GM18873 (cell line): ENCODE data around the gene SYT9.

ENCODE experiments used
- ATAC-seq: cut with Tn5 transposase; IDR thresholded peaks from one replicate; pipeline ENCODE4 v1.9.1; 2021; ENCODE audit warnings: mild to moderate bottlenecking, moderate library complexity, moderate number of reproducible peaks; ENCODE audit not compliant: unreplicated experiment, low FRiP score

SYT9 gene

DNA sequence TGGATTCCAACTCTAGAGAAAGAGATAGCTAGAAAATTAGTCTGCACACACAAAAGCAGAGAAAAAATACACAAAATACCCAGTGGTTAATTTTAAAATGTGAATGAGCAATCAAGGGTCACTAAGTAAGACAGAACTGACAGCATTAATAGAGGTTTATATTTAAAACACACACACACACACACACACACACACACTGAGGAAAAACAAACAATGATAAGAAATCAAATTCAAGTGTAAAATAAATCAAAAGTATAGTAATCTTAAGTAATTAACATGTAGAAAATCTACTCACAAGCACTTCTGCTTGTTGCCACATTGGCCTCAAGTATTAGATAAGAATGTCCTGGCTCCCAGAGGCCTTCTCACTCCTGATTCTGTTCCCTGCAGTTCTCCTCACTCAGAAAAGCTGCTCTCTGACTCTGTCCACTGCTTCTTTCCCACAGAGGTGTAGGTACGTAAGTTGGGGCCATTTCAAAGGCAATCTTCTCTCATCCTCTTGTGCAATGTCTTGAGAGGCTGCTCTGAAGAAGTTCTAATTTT is 200.3 kb downstream of the SYT9 start:
- no peak for ATAC-seq

DNA sequence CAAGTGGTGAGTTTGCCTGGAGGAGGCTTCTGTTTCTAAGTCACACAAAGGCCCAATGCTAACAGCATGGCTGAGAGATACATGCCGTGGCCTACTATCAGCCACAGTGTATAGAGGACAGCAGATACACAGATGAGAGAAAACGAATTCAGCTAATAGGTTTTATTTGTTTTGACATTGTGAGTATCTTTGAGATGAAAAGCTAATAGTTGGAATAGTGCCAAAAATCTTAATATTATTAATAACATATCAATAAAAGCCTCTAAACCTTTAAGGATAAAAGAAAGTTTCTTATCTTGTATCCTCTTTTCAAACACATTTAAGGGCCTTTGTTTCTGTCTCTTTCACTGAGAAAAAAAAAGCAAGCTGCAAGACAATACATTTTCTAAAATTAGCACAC is 203.2 kb downstream of the SYT9 start:
- ATAC-seq: no peak

DNA sequence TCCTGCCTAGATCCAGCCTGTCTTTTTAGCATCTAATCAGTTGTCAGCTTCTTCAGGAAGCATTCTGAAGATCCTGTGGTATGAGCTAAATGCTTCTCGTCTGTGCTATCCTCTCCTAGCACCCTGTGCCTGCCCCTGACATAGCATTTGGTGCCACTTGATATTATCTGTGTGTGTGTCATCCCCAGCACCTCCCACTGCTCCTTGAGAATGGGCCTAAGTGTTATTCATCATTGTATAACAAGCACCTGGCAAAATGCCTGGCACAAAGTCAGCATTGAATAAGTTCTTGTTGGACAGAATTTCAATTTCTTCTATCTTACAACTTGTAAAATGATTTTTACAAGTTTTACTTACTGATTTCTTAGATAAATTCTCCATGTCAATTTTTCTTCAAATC is 205.5 kb downstream of the SYT9 start:
- ATAC-seq: no peak

DNA sequence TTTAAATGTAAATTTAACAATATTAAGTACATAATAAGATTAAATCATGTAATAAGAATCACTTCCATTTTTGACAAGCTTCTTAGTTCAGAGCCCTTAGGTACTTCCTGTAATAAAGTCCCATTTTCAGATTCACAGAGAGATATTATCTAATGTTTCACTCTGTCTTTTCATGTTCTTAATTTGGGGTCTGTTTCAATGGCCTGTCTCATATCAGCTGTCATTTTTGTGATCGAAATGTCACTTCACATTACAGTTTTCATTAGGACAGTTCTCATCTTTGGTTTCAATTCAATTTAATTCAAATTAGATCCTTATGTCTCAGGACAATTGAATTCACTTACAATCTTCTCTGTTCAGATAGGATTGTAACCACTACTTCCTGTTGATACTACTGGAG is 211.0 kb downstream of the SYT9 start:
- no peak for ATAC-seq

DNA sequence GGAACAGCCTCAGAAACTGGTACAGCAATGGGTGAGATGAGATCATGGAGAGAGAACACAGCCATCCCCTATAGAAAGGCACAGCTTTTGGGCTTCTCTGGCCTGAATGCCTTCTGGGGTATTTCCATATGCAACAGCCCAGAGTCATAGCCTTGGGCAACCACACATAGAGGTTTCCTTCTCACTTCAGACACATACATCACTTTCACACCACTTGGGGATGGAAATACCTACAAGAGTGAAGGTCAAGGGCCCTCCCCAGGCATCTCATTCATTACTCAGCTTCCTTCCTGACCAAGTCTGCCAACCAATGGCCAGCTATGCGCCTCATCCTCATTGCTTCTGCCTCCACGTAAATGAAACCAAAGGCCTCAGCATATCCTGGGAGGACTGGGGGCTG is 215.9 kb downstream of the SYT9 start:
- no peak for ATAC-seq

DNA sequence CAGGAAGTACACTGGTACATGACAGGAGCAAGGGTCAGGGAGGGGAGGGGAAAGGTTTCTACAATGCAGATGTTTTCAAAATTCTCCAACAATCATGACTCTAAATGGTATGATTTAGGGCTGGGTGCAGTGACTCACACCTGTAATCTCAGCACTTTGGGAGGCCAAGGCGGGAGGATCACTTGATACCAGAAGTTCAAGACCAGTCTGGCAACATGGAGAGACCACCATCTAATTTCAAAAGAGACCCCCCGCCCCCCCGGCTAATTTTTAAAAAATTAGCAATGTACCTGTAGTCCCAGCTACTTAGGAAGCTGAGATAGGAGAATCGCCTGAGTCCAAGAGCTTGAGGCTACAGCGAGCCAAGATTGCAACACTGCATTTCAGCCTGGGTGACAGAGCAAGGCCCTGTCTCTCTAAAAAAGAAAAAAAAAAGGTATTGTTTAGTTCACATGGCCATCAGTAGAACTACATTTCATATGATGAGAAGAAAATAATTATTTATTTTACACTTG is 217.7 kb downstream of the SYT9 start:
- no peak for ATAC-seq

DNA sequence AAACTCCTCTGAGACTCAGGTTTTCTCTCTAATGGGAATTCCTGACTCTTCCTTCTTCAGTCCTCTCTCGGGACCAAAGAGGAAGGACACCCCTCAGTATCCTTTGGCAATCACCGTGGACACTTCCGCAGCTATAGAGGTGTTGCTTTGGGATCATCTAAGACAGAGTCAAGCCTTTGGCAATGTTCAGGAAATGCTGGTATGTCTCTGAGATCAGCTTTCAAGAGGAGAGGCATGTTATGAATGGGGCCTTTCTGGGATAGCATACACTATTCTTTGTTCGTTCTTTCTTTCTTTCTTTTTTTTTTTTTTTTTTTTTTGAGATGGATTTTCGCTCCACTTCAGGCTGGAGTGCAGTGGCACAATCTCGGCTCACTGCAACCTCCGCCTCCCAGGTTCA is 219.4 kb downstream of the SYT9 start:
- no peak for ATAC-seq

DNA sequence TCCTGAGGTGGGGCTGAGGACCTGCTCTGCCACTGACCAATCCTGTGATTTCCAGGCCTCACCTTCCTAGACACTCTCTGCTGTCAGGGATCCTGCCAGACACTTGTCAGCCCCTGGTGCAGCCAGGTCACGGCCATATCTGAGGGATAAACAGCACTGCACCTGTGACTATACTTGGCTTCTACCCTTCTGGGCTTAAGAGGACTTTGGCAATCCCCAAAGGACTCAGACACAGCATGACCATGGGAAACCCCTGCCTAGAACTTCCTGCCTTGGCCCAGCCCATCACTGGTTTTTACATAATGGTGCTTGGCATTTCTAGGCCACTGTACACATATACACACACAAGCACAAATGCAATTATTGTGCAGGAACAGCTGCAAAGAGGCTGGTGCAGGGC is 222.0 kb downstream of the SYT9 start:
- peak; percentile 96 for ATAC-seq

DNA sequence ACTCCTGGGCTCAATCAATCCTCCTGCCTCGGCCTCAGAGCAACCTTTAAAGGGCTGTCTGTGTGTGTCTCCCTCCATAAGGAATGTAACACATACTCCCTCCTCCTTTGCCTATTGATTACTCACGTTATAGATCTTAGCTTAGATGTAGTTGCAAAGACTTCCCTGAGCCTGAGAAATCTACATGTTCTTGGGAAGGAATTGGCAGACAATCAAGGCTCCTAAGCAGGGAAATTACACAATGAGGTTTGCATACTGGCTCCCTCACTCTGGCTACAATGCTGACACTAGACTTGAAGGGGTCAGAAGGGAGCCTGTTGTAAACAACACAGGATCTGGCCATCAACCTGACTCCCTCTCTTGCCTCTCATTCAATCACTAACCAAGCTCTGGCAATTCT is 228.4 kb downstream of the SYT9 start:
- ATAC-seq: no peak

DNA sequence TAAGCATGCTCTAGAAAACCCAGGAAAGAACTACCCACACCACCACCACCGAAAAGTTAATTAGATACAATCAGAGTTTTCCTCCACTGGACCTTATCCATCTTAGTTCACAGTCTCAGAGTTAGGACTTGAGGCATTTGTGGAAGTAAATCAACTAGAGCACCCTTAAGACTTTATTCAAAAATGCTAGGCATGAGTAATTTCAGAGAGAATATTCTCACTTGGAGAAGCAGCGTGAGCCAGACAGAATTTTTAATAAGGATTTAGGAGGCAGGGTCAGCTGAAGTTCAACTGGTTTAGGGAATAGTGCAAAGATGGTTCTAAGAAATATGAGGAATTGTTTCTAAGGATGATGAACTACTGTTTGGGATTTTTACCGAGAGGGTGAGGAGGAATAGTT is 232.4 kb downstream of the SYT9 start:
- no peak for ATAC-seq

DNA sequence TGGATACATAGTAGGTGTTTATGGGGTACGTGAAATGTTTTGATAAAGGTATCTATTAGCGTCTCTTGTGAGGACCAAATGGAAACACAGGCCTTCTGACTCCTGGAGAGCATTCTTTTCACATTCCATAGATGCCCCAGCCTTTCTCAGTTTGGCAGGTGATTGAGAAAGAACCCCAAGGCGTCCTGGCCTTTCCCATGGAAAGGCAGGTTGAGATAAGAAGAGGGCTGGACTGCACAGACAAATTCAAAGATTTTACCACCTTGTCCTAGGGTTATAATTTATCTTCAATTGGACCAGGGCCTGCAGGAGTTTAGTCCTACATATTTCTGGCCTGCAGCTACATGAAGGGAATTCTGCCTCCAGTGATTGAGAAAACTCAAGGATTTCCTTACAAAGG is 232.9 kb downstream of the SYT9 start:
- ATAC-seq: no peak

DNA sequence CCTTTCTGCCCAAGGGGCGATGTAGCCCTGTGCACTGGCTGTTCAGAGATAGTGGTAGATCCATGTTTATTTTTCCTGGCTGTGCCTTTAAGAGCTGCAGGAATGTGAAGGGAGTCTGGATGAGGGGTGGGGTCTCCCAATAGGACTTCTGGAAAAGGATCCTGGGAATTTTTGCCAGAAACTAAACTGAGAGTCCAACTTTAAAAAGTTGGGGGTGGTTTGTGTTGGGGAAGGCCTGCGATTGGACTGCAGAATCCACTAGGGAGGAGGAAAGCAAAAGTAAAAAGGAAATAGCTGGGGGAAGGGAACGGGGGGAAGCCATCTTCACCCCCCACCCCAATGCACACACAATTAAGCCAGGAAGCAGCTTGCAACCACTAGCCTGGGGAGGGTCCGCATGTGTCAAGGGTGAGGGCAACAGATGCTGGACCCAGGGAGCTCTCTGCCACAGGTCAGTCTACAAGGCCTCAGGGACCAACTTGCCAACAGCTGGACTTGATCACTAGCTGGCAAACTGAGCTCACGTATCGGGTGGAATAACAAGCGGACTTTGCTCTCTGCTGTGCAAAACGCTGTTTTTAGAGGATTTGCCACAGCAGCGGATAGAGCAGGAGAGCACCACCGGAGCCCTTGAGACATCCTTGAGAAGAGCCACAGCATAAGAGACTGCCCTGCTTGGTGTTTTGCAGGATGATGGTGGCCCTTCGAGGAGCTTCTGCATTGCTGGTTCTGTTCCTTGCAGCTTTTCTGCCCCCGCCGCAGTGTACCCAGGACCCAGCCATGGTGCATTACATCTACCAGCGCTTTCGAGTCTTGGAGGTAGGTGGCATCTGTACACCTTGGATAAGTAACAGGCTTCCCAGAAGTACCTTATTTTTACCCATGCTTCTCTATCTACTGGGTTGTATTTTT is 233.7 kb downstream of the SYT9 start, which contains the start of gene OLFML1:
TSS of gene OLFML1 (plus strand) at position 321 of the 912 bp plus-strand sequence. CDS start at position 691, 370 bp downstream.
- no peak for ATAC-seq

DNA sequence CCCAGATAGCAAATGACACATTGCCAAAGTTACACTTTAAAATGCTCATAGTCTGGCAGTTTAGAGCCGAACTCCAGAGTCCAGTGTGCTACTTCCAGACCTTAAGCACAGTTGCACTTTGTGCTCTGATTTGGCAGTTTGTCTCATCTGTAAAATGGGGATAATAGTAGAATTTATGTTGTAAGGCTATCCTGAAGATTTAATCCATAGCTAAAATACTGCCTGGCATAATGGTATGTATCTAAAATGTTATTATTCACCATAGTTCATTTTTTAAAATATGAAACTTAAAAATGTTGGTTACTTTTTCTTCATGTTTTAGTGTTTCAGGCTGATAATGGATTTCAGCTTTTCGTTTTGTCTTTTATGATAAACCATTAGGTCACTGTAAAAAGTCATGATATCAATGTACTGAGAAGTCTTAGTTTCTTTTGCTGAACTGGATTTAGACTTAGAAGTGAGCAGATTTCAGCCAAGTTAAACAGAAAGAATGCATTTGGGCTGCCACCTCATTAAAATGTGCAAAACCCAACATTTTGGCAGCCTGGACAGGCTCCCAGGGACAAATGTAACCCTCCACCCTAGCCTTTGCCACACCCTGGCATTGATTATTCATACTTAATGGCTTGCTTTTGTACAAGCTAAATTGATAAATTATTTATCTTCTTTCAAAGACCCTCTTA is 234.5 kb downstream of the SYT9 start:
- no peak for ATAC-seq

DNA sequence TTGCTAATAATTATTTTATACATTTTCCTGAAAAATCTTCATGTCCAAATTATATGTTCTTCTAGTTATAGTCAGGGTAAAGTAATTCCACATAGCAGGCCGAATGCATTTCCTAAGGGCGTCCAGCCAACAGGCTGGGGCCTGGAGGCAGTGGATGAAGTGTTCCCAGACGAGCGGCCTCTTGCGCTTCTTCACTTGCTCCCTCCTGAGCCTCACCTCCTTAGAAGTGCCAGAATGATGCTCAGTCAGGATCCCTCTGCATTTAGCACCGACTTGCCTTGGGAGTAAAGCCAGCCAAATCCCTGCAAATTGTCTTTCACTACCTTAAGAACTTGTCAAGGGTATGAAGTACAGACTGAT is 235.1 kb downstream of the SYT9 start:
- ATAC-seq: no peak

DNA sequence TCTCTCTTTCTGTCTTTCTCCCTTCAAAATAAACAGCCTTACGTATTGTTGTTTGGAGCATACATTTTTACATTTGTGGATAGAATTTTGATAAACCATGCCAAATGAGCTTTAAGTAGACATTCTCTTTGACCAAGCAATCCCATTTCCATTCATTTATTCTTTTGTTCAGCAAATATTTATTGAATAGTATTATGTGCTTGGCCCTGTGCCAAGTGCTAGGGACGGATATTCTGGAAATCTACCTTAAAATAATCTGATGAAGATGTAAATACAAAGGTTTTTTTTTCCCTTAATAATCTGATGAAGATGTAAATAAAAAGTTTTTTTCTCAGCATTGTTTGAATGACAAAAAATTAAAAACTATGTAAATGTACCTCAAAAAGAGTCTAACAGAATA is 235.7 kb downstream of the SYT9 start:
- ATAC-seq: no peak

DNA sequence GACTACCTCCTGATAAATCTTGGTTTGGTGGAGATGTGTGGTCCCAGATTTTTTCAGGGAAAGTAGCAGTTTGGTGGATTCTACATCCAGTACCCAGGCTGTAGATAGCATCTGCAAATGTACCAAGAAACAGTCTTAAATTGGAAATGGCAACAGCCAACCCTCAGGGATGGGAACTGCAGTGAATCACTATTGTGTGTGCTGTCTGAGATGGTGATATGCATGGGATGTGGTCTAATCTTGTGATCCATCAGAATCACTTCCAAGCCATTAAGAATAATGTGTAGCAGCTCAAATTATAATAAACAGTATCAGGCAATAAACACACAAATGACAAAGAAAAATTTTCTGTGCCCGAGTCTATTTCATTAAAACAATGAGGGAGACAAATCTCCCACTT is 237.0 kb downstream of the SYT9 start:
- ATAC-seq: no peak

DNA sequence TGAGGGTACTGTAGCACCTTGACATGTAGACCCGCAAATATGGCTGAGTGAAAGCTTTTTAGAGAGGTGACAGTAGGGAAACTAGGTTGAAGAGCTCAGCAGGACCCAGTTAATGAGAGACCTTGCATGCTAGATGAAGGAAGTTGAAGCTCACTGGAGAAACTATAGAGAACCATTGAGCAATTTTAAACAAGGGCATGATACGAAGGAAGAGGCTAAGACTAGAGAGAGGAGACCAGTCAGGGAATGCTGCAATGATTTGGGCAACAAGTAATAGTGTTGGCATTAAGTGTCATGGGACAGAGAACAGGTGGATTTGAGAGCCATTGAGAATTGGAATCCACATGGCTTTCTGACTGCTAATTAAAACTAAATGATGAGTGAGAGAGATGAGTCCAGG is 237.7 kb downstream of the SYT9 start:
- ATAC-seq: no peak

DNA sequence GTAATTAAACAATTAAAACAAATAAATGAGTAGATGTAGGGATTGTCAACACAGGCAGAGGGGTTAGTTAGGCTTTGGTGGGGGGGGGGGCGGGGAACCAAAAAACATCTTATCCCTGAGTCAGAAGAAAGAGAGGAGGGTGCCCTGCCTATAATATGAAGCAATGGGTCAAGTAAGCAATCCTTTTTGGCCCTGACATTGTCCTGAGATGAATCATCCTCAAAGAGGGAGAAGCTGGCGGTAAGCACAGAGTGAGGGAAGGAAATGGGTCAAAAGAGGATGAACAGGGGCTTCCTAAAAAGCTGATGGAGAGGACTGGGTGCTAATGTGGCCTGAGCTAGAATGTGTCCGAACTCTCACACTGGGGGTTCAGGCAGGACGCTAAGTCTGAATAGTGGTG is 238.3 kb downstream of the SYT9 start:
- no peak for ATAC-seq

DNA sequence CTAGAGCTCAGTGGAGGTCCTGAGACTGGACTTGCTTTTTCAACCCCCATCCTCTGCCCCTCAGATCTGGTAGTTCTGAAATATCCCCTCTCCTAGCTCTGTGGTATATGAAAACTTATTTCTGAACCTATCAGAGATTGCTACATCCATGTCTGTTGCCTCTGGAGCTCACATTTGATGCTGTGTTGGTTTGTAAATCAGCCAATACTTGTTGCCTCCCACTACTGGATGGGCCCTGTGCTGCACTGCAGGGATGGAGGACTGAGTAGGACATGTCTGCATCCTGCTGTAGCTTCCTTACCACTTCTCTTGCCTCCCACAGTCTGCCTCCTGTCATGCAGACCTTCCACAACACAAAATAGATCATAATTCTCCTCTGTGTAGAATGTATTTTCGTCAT is 238.8 kb downstream of the SYT9 start:
- no peak for ATAC-seq

DNA sequence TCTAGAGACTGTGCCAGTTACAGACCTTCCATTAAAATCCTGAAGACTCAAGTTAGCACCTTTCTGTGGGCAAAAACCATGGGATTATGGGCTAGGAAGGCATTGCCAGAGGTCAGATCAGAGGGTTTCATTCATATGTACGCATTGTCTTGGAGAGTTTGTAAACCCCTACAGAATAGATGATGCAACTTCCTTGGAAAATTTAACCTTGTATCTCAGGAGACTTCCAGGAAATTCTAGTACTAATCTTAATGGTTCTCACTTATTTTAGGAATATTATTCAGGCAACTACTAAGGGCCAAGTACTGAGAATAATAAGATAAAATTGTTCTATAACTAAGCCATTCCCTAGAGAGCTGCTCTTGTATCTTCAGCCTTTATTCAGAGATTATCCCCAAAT is 240.5 kb downstream of the SYT9 start:
- ATAC-seq: no peak

DNA sequence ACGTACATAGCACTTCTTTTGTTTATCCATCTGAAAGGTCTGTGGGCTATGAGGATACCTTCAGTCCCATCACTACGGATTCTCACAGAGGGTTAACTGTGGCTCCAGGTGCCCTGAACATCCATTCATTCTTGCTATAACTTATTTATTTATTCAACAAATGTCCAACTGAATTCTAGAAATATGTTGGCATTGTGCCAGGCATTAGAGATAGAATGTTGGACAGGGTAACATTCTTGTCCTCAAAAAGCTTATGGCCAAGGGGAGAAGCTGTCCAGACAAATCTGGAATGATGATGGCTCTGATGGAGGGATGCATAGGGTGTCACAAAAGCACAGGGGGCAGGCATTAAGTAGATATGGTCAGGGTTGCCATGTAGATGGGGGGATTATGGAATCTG is 242.0 kb downstream of the SYT9 start:
- ATAC-seq: no peak
